Stimulated activated CD4-positive, alpha-beta T cell treated with anti-CD3 and anti-CD28 coated beads, Interleukin-4, amount 100 ng/mL, for 24 hours (primary cell): ENCODE data around the gene TIGAR.

Experiments
- DNase-seq: peaks from one replicate; pipeline ENCODE4 v3.0.0-alpha.2; 2020

TIGAR gene

DNA sequence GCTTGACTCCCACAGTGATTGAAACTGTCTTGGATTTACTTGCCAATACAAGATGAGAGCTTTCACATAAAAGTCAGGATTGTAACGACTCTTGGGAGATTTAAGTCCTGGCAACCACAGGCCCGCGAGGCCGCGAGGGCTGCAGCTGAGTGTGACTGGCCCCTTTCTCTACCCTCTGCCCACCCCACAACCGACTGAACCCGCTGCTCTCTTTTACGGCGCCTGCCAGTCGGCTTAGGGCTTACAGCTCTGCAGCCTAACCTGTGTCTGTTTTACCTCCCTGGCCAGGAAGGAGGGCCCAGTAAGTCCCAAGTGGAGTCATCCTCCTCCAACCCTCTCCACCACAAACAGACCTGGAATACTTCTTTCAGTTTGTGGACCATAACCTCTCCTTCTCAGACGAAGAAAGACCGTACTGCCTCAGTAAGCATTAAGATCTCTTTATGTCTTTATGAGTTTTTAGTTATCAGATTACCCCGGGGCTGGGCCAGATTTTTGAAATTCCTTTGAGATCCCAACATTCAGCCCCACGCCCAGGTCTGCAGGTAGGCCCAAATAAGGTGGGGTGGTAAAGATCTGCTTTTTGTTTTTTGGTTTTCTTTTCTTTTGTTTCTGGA, 12.6 kb upstream of the TIGAR start:
- no peak for DNase-seq

DNA sequence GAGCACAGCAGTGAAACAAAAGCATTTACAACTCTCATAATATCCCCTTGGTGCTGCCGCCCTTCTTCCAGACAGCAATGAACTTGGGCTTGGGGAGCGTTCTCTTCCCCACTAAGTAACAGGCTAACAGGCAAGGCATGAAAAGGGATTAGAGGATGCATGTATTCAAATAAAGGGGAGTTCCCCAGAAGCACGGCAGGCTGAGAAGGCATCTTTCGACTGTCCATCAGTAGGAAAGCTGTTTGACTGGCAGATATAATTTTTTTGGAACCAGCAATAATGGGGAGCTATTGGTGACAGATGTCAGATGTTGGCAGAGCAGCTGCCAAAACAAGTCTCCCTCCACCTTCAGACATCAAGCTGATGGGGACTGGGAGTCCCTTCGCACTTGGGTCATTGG, 9.2 kb upstream of the TIGAR start:
- no peak for DNase-seq

DNA sequence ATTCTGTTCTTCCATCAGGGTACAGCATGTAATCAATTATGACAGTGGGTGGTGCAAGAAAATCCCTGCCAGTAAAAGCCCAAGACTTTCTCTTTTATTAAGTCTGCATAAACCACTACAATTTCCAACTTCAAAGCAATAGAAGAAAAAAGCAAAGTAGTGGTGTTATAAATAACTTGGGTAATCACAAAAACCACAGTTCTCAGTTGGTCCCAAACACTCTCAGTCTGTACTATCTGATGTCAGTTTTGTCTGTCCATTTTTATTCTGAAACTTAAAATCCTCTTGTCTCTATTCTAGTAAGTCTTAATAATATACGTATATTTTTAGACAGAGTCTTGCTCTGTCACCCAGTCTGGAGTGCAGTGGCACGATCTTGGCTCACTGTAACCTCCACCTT, 8.8 kb upstream of the TIGAR start:
- DNase-seq = no peak

DNA sequence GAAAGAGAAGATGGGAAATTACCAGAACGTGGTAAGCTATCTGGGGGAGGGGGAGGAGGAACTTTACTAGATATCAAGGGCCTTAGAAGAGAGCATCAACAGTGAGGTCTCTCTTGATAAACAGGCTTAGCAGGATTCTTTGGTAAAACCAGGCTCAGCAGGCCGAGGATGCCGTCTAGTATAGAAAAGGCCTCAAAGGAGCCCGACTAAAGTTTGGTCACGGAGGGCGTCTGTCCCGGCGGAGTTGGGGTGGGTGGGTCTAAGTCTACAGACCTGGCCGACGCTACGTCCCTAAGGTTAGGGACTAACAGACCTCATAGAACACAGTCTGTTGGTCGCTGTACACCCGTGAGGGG, 538 bp upstream of the TIGAR start:
- no peak for DNase-seq

DNA sequence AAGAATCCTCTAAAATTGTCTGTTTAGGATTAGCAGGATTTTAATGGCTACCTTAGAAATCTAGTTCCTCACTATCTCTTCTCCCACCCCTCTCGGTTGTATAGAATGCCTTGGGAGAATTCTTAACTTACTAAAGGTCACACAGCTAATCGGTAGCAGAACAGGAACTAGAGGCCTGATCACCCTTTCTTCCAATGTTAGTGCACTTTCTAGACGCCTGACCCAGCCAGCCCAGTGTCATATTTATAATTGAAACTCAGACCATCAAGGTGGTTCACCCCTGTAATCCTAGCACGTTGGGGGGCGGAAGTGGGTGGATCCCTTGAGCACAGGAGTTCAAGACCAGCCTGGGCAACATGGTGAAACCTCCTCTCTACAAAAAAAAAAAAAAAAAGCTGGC, 1.7 kb downstream of the TIGAR start:
- no peak for DNase-seq

DNA sequence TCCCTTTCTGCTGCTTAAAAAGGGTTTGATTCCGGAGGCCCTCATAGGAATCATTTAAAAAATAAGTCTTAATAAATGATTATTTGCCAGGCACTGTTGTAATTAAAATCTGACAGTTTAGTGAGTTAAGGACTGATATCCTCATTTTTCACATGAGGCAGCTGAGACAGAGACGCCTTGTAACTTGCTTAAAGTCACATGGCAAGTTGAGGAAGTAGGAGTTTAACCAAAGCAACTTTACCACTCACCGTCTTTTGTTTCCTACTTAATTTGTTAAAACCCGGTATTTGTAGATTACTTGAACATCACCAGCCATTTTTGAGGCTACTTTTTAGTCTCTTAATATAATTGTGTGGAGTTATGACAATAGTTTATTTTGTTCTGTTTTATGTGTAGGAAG, 2.4 kb downstream of the TIGAR start:
- DNase-seq = no peak

DNA sequence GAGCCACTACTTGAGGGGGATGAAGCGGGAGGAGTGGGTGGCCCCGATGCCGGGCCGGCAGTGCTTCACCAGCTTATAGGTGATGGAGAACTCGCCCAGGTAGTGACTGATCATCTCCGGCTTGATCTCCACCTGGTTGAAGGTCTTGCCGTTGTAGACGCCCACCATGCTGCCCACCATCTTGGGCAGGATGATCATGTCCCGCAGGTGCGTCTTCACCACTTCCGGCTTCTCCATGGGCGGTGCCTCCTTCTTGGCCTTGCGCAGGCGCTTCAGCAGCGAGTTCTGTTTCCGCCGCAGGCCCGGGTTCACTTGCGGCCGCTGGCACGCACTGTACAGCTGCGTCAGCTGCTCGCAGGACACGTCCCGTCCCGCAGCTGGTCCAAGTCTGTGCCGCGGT, 3.4 kb downstream of the TIGAR start:
- no peak for DNase-seq

DNA sequence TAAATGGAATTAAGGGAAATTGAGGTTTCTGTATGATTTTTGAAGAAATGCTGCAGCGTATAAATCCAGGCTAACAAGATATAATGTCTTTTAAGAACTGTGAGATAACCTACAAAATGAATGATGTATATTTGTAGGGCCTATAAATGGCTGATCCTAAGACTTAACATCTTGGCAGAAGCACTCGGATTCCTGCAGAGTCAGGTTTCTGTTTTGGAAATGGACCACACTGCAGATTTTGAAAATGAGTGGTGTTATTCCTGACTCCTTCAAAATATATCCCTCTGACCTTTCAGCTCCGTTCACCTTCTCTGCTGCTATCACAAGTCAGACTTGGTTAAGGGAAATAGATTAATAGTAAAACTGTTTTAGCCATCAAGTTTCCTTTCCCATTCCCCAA, 5.0 kb downstream of the TIGAR start:
- no peak for DNase-seq

DNA sequence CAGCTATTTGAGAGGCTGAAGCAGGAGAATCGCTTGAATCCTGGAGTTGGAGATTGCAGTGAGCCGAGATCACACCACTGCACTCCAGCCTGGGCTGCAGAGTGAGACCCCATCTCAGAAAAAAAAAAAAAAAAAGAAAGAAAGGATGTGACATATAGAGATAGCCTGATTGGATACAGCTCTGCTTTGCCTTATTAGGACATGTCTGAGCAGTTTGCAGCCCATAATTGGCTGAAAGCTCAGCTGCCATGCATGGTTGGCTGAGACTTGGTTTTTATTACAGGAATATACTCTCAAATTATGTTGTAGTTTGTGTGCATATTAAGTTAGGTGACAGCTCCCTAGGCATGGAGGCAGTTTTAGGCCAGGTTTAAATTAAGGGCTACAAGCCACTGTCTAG, 6.3 kb downstream of the TIGAR start:
- DNase-seq = no peak

DNA sequence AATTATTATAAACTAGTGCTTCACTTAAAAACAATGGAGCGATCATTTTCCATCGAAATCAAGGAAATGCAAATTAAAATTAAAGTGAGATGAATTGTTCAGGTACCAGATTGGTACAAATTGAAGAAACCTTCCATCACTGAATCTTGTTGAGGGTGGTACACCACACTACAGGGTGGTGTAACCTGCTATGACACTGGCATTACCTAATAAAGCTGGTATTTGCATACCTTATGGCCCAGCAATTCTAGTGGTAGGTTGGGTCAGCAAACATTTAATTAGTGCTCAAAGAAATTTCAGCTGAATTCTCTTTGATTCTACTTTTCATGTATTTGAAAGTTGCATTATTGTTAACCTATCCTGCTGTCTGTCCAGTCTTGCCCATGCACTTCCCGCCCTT, 9.2 kb downstream of the TIGAR start:
- no peak for DNase-seq

DNA sequence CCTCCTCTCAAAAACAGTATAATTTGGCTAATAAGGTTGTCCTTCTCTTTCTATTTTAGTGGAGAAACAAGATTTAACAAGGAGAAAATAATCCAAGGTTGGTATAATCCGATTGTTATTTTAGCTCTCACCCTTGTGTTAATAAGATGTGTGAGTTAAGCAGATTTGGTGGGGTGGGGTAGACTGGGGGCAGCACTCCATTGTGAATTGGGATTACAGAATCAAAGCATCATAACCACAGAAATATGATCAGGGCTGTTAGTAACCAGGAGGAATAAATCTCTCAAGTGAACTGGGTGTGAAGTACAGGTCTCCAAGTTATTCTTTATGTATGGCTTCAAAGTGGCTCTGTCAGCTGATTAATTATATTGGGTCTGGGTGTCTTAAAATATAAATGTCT, 10.2 kb downstream of the TIGAR start:
- no peak for DNase-seq

DNA sequence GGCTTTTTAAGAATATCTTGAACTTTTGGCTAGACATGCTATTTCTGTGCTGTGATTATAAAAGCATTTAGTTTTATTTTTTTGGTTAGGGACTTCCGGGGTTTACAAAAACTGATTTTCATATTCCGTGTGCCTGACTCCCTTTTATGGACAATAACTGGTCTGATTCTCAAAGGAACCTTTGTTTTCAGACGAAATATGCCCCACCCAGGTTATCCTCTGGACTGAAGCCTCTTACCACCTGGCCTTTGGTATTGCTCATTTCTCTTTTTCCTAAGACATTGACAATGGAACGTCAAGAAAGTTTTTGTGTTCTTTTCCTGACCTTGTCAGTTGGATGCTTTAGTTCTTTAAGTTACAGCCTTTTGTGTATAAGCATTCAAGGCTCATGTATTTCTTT, 10.8 kb downstream of the TIGAR start:
- no peak for DNase-seq

DNA sequence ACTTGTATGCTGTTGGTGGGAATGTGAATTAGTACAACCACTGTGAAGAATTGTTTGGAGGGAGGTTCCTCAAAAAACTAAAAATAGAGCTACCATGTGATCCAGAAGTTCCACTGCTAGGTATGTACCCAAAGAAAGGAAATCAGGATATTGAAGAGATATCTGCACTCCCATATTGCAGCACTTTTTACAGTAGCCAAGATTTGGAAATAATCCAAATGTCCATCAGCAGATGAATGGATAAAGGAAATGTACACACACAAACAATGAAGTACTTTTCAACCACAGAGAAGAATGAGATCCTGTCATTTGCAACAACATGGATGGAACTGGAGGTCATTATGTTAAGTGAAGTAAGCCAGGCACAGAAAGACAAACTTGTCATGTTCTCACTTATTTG, 25.9 kb downstream of the TIGAR start:
- DNase-seq = no peak

DNA sequence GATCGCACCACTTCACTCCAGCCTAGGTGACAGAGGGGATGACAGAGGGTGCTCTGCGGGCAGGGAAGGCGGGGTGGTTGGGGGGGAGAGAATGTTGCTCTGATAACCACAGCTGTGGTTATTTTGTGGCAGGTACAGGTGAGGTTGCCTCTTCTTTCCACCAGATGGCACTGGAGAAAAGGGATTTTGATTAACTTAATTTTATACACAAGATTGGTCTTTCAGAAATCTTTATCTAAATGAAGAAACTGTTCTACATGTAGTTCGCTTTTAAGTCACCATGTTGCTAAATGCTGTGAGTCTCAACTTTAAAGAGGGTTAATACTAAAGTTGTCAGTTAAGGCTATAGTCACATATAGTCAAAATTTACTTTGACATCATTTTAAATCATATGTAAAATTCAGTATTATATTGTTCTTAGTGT, 32.8 kb downstream of the TIGAR start:
- DNase-seq = peak; percentile 17

DNA sequence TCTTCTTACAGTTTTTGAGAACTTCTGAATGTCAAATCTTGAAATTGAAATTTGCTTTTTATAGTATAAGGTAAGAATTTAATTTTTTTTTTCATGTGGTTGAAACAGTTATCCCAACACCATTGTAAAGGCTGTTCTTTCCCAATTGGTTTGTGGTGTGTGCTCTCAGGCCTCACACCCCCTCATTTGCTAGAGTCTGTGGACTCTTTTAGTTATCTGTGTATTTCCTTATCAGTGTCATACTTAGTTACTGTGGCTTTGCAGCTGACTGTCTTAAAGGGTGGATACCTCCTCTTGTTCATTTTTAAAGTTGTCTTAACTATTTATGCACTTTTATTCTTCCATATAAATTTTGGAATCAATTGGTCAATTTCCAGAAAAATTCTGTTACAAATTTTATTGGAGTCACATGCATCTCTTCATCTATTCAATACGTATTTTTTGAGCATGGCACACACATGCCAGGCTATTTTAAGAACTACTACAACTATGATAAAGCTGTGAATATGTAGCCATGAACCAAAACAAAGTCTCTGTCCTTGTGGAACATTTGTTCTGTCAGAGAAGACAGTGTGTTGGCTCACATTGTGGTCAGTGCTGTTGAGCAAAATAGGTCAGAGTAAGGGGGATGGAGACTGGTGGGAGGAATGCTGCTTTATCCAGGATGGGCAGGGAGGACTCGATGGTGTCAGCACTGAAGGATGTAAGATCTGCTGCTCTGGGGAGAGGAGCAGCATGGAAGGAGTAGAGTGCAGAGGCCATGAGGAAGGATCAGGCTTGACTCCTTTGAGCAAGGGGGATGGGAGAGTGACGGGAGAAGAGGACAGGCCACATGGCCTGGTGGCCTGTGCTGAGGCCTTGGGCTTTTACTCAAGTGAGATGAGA, 34.4 kb downstream of the TIGAR start:
- DNase-seq = no peak

DNA sequence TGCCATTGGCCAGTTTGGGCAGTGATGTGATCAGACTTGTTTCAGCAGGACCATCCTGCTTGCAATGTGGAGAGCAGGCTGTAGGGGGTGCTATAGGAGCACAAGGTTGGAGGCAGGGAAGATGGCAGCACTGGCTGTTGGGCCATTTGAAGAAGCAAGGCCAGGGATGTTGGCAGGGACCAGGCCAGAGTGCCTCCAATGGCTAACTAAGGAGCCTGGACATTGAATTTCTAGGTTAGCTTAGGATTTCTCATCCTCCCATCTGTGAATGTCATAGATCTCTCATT, 35.0 kb downstream of the TIGAR start:
- peak; percentile 52 for DNase-seq

DNA sequence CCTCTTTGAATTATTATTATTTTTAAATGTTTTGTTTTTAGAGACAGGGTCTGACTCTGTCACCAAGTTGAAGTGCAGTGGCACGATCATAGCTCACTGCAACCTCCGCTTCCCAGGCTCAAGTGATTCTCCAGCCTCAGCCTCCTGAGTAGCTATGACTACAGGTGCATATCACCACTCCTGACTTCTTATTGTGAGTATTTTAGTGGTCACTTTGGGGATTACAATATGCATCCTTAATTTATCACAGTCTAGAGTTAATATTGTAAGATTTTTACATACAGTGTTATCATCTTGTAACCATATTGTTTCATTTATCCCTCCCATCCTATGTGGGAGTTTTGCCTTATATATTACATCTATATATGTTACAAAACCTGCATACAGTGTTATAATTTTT, 45.1 kb downstream of the TIGAR start:
- DNase-seq = no peak

DNA sequence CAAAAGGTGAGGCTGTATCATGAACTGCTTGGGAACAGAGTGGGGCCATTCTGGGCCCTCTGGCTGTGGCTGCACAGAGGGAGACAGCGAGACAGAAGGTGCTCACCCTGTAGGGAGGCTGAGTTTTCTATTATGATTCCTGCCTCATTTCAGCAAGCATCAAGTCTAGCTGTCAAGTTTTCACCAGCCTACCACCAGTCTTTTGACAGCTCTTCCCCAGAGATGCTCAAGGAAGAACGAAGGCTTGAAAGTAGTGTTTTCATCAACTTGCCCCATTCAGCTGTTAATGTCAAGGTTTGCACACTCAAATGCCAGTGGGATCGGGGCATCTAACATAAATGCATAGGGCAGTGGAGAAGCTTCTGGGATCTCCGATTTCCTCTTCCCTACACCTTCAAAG, 48.5 kb downstream of the TIGAR start:
- DNase-seq = no peak

DNA sequence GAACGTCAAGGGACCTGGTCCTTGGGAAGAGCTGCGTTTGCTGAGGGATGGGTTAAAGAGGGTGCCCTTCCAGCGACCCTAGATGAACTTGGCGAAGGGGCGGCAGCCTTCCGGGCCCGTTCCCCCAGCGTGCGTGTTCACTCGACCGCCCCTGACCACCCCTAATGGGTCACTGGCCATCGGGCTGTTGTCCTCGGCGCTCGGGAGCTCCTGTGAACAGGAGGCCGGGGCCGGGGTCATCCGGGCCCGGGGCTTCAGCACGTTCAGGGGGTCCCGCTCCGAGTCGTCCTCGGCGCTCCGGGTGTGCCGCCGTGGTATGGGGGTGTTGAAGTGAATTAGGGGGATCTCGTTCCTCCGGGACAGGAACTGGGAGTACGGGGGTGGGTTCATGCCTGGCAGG, 49.3 kb downstream of the TIGAR start:
- no peak for DNase-seq

DNA sequence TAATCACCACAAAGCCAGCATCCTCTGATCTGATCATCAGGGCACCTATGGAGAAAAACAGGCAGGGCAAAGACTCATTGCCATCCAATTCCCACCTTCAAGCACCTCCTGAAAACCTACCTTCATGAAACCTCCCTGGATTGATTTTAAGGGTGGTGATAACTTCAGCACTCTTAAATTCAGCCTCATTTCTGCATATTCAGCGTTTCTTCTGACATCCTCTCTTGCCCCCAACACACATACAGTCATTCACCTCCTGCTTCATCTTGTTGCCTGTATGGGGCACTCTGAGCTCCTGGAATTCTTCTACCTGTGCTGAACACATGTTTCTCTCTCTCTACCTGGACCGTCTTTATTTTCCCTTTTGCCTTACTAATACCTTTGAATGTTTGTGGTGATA, 51.6 kb downstream of the TIGAR start:
- DNase-seq = no peak

DNA sequence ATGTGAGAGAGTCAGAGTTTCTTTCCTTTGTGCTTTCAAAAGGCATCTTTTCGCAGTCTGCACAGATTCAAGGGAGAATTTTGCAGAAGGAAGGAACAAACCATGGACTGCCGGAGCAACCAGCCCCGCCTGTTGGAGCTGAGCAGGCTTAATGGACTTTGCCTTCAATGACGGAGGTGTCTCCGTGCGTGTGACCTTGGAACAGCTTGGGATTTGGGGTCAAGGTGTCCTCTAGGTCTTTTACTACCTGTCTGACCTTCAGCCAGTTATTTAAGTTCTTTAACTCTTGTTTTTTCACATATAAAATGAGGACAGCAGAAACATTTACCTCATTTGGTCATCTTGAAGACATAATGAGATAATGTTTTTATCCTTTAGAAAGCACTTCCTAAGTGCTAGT, 54.4 kb downstream of the TIGAR start:
- no peak for DNase-seq

DNA sequence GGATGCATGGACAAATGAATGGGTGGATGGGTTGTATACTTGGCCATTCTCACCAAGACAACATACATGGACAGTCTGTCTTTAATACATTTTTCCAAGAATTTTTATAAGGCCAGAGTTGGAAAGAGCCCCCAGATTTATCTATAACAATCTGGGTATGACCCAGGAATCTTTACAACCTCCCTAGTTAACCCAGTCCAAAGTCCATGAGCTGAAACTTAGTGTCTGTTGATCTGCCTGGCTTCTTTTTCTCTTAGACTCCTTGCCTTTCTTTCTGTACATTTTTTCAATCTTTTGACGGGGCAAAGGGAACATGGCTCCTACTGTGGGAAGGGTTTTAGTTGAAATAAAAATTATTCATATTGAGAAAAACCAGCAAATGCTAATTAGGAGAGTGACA, 57.8 kb downstream of the TIGAR start:
- no peak for DNase-seq

DNA sequence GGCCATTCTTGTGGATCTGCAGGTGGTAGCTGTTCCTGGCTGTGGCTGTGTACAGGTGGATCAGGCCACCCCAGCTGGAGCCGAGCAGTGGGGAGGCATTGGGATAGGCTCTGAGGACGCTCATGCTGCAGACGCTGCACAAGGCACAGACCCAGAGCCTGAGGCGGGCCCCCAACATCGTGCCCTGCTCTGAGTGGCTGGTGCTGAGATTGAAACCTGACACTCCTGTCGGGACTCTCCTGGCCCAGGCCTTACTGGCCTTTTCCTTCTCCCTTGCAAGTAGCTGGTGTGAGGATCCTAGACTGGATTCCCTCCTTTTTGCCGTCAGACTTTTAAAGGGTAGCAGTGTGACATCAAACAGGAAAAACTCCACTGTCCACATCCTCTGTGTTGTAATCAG, 58.4 kb downstream of the TIGAR start, which contains the start of gene FGF23:
FGF23 (minus strand) TSS at position 308 of the 400 bp plus-strand sequence; CDS start at position 178, 130 bp downstream.
- DNase-seq = no peak

DNA sequence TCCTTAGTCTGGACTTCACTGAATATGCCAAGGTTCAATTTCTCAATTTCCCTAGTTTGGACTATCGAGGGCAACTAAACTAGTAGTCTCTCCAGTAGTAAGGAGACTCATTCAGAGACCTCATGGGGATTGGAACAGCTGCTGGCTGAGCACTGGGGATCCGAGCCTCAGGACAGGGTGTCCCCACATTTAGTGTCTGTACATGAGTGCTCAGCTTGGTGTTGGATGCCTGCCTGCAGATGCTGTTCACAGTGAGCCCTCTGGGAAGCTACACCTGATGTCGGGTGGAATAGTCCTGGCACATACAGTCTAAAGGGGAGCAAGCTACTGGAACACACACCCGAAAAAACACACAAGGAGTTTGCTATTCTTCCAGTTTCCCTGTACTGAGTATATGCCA, 59.3 kb downstream of the TIGAR start:
- no peak for DNase-seq

DNA sequence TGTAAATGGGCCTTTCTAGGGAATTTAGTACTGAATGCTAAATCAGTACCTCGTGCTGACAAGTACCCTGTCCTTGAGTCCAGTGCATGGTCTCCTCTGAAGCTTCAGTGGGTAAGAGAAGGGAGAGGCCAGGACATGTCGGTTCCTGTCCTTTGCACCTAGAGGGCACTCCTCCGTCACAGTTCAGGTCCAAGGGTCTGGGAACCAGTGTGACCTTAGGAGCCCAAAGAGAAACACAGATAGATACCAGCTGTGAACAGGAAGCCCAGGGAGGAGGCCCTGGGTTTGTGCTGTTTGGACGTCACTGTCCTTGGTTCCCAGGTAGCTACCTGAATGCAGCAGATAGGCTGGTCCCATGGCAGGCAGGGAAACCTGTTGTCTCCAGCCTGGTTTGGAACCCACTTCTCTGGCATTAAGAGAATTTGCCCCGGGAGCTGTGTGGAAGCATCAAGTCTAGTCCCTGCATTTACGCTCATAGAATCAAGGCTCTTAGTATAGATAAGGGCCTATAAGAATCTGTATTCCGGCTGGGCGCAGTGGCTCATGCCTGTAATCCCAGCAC, 62.4 kb downstream of the TIGAR start:
- no peak for DNase-seq
